GM19043 (cell line): ENCODE measurements around the gene CEP295NL.
"Not testable (repeated sequence)": the region's sequence is repeated elsewhere in the genome, so short reads cannot be mapped to it uniquely, and the experiment has no call there.

Experiments
- ATAC-seq: cut with Tn5 transposase; IDR thresholded peaks from one replicate; pipeline ENCODE4 v1.9.1; 2021; ENCODE audit warnings: low read depth; ENCODE audit not compliant: unreplicated experiment

CEP295NL gene

GRCh38 chr17:78929908-78930775, 27.1 kb upstream of the CEP295NL start:
- no peak for ATAC-seq

DNA sequence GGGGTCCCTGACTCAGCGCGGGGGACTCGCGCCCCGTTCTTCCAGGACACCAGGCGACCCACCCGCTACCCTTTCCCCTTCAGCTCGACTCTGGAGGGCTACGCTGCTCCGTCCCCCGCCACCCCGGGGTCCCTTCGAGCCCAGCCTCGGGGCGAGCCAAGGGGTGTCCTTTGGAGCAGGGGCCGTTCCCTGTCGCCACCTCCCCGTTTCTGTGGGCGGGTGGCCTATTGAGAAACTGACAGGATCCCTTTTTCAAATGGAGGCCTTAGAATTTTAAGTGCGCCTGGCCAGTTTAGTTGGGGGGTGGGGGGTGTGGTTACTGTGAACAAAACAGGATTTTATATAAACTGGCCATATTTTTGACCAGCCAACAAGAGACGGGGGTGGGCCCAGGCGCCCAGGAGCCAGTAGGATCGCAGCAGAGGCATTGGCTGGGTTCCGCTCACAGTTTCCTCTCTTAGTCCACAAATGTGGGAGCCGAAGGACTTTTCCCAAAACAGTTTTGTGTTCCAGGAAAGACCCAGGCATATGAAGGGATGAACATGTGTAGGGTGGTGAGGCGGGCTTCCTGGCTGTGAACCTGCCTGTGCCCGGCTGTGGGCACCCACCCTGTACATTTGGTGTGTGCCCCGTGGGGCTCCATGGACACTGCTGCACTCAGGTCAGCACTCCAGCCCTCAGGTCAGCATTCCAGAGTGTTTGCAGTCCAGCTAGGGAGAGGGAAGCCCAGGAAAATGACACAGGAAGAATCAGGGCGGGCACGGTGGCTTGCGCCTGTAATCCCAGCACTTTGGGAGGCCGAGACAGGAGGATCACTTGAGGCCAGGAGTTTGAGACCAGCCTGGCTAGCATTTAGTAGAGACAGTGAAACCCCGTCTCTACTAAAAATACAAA, 22.9 kb upstream of the CEP295NL start:
- ATAC-seq, result no peak

DNA sequence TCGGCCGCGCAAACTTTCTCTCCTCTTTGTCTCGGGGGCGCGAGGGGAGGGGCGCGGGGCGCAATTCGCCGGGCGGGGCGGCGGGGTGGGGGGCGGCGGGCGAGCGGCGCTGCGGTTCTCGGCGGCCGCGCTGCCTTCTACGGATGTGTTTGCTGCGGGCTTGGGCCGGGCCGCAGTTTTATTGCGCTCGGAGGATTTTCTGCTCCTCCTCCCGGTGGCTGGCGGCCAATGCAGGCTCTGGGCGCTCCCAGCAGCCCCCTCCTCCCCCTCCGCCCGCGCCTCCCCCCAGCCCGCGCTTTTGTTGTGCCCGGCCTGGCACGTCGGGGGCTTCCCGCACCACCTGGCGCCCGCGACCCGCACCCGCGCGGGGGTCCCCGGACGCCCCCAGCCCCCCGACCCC, 22.2 kb upstream of the CEP295NL start, which contains the start of gene TIMP2:
TIMP2 (minus strand) TSS at position 154 of the 400 bp plus-strand sequence. CDS start 299 bp downstream, outside the sequence.
- ATAC-seq, result no peak

- ATAC-seq, result no peak
Measured at GRCh38 chr17:78924481-78925151, 21.6 kb upstream of the CEP295NL start.

- no peak for ATAC-seq
Measured at GRCh38 chr17:78923660-78924453, 20.9 kb upstream of the CEP295NL start.

GRCh38 chr17:78922816-78923498, 20.0 kb upstream of the CEP295NL start:
- no peak for ATAC-seq

- ATAC-seq, result no peak
Measured at GRCh38 chr17:78921437-78921971, 18.5 kb upstream of the CEP295NL start.

DNA sequence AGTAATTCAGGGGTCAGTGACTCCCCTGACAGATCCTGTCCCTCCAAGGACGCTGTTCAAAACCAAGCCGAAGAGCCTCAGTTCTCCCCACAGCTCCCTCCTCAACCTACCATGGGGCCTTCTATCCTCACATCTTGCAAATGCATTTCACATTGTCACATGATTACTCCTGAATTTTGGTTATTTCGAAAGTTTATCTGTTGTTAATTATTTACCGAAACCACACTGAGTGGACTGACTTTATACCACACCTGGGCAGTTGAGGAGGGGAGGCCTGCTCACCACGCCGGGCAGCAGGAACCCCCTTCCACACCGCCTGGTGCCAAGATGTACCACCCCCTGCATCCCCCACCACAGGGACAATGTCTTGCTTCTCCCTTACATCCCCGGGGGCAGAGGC, 17.5 kb upstream of the CEP295NL start:
- ATAC-seq, result no peak

DNA sequence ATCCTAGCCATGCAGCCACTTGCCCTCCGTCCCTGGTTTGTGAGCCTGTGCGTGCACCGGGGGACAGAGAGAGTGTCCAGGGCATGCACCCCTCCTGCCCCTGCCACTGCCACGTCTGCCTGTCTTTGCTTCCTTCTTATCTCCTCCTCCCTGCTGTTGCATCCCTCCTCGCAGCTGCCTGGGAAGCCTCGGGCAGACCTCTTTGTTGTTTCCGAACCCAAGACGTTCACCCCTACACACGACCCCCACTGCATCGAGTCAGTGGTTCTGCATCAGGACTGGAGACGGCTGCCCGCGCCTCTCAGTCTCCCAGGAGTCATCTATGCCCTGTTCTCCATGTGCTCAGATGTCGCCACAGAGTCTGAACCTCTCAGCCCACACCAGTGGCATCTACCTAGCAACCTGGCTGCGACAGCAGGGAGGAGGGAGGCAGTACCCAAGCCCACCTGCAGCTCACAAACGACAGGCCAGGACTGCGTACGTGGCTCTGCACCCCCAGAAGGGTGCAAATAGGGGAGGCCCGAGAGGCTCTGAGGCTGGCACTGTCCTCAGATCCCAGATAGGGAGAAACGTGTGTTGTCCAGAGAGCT, 17.0 kb upstream of the CEP295NL start:
- no peak for ATAC-seq

DNA sequence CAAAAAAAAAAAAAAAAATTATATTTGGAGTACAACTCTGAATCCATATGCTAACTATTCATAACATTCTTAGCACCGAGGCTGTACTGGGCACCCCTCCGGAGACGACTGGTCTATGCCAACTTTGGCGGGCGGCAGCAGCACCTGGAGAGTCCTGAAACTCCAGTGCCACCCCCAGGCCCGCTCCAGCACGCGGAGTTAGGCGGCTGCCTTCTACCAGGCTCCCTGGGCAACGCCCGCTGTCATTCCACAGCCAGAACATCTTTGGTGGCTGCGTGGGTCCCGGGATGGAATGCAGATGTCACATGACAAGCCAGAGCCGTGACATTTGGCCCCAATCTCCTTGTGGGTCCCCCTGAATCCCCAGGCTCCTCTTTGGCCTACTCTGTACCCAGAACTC, 16.0 kb upstream of the CEP295NL start:
- ATAC-seq, result no peak

DNA sequence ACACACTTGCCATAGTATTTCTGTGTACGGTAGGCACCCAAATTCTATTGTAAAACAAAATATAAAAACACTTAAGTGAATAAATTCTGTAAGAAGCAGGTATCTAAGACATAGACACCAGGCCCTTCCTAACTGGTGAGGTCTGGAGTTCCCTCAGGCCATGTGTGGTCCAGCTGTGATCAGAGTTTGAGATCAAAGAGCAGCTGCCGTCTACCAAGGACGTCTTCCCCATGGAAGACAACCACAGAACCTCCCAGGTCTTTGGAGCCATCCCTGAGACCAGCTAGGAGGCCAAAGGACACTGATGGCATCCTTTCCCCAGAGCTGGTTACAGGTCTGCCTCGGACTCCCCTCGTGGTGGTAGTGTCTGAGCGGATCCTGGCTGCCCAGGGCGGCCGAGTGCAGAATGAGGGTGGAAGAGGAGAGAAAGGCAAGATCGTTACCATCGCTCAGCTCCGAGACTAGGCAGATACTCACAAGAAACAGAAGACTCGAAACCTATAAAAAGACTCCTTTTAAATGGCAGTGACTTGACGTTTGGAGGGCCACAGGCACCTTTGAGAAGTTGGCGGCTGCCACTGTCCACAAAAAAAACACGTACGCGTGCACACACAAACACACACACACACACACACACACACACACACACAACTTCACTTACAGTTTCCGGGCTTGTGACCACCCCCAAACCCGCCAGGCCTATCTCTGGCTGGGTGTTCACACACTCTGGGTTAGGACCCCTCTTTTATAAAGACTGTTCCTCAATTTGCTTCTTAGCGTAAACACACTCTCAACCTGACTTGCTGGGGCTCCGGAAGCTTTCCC, 14.7 kb upstream of the CEP295NL start:
- ATAC-seq, result no peak

DNA sequence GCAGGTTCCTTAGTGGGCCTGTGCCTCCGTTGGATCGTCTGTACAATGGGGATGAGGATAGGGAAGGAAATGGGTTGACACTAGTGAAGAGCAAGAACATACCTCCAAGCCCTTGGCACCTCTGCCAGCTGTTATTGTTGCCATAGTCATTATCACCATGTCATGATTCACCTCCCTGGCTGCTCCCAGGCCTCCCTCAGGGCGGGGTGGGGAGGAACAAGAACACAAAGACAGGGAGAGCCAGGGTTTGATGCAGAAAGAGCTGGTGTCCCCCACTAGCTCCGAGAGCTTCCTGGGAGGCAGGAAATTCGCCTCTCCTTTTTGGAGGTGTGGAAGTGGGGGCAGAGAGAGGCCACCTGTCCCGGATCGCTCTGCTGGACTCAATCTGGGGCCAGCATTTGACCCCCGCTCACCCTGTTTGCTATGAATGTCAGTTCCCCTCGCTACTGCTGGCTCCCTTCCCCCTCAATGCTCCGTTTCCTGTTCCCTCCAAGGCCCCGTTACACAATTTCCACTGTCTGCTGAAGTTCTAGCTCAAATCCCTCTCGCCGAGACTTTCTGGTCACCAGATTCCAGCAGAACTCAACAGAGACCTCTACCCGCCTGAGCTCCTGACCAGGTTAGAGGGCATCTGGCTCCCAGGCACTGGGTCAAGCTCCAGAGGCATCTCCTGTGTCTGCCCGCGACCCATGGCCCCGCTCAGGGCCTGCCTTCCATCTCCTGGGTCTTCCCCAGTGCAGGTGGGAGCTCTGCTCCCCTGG, 13.1 kb upstream of the CEP295NL start:
- no peak for ATAC-seq

- ATAC-seq, result no peak
Measured at GRCh38 chr17:78913115-78913514, 10.1 kb upstream of the CEP295NL start.

GRCh38 chr17:78912082-78912481, 9.1 kb upstream of the CEP295NL start:
- ATAC-seq, result no peak

GRCh38 chr17:78911543-78911942, 8.5 kb upstream of the CEP295NL start:
- not testable (repeated sequence) for ATAC-seq

- ATAC-seq, result no peak
Measured at GRCh38 chr17:78910497-78911284, 7.7 kb upstream of the CEP295NL start.
